ENCODE data around the gene WDR18.

The WDR18 gene

DNA sequence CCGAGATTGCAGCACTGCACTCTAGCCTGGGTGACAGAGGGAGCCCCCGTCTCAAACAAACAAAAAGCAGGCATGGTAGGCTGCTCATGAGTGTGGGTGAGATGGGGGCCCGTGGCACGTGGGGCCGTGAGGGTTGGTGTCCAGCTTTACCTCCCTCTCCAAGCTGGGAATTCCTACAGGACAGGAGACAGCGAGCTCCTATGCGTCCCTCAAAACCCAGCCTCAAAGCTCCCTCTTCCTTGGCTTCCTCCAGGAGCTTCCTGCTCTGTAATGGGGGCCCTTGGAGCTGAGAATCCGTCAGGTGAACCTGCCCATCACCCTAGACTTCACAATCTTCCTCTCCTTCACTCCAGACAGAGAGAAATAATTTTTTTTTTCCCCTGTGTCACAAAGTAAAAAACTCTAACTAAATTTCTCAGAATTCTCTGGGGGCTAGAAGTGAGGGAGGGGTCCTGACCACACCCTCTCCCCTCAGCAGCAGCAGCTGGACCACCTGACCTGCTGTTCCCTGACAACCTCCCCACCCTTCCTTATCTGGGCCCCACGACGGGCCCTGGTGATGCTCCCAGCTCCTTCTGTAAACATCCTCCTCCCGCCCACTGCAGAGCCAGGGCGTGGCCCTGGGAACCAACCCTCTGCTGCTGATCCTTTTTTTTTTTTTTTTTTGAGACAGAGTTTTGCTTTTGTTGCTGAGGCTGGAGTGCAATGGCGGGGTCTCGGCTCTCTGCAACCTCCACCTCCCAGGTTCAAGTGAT is 22.1 kb upstream of the WDR18 start:
- Histone ChIP-seq H3K27ac (replicated peaks) (no peak overlapping the region), H3K27me3 (ENCODE audit: insufficient read depth, poor library complexity, severe bottlenecking) (no peaks in the 10 kb centered on the region), H3K4me3 (replicated peaks; ENCODE audit: insufficient read depth, low read length) (no peak overlapping the region)
- no peak for DNase-seq (ENCODE audit: low read depth in 1 of 2, low spot score in 1 of 2)
- no peak for TF ChIP-seq SPI1 (IDR thresholded peaks at IDR 0.05; ENCODE audit: borderline replicate concordance, low read depth)
- TF ChIP-seq, protein P1, sequence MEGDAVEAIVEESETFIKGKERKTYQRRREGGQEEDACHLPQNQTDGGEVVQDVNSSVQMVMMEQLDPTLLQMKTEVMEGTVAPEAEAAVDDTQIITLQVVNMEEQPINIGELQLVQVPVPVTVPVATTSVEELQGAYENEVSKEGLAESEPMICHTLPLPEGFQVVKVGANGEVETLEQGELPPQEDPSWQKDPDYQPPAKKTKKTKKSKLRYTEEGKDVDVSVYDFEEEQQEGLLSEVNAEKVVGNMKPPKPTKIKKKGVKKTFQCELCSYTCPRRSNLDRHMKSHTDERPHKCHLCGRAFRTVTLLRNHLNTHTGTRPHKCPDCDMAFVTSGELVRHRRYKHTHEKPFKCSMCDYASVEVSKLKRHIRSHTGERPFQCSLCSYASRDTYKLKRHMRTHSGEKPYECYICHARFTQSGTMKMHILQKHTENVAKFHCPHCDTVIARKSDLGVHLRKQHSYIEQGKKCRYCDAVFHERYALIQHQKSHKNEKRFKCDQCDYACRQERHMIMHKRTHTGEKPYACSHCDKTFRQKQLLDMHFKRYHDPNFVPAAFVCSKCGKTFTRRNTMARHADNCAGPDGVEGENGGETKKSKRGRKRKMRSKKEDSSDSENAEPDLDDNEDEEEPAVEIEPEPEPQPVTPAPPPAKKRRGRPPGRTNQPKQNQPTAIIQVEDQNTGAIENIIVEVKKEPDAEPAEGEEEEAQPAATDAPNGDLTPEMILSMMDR (IDR thresholded peaks at IDR 0.05; ENCODE audit: insufficient read depth, low read length), result no peak
- TF ChIP-seq POLR2AphosphoS5 (IDR thresholded peaks at IDR 0.05; ENCODE audit: low read depth), result no peak
- TF ChIP-seq, protein P2, sequence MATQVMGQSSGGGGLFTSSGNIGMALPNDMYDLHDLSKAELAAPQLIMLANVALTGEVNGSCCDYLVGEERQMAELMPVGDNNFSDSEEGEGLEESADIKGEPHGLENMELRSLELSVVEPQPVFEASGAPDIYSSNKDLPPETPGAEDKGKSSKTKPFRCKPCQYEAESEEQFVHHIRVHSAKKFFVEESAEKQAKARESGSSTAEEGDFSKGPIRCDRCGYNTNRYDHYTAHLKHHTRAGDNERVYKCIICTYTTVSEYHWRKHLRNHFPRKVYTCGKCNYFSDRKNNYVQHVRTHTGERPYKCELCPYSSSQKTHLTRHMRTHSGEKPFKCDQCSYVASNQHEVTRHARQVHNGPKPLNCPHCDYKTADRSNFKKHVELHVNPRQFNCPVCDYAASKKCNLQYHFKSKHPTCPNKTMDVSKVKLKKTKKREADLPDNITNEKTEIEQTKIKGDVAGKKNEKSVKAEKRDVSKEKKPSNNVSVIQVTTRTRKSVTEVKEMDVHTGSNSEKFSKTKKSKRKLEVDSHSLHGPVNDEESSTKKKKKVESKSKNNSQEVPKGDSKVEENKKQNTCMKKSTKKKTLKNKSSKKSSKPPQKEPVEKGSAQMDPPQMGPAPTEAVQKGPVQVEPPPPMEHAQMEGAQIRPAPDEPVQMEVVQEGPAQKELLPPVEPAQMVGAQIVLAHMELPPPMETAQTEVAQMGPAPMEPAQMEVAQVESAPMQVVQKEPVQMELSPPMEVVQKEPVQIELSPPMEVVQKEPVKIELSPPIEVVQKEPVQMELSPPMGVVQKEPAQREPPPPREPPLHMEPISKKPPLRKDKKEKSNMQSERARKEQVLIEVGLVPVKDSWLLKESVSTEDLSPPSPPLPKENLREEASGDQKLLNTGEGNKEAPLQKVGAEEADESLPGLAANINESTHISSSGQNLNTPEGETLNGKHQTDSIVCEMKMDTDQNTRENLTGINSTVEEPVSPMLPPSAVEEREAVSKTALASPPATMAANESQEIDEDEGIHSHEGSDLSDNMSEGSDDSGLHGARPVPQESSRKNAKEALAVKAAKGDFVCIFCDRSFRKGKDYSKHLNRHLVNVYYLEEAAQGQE (IDR thresholded peaks at IDR 0.05; ENCODE audit: insufficient replicate concordance, low read depth), result no peak

GRCh38 chr19:962683-963400 is 21.3 kb upstream of the WDR18 start:
- no peaks in the 10 kb centered on the region for H3K27me3 ChIP-seq (ENCODE audit: insufficient read depth, poor library complexity, severe bottlenecking)
- TF ChIP-seq POLR2AphosphoS5 (IDR thresholded peaks at IDR 0.05; ENCODE audit: low read depth), result no peak
- no peak for TF ChIP-seq SPI1 (IDR thresholded peaks at IDR 0.05; ENCODE audit: borderline replicate concordance, low read depth)
- no peak for DNase-seq (ENCODE audit: low read depth in 1 of 2, low spot score in 1 of 2)
- no peak overlapping the region for H3K4me3 ChIP-seq (replicated peaks; ENCODE audit: insufficient read depth, low read length)
- no peak overlapping the region for H3K27ac ChIP-seq (replicated peaks)

- no peaks in the 10 kb centered on the region for H3K27me3 ChIP-seq (ENCODE audit: insufficient read depth, poor library complexity, severe bottlenecking)
- H3K27ac ChIP-seq (replicated peaks), result no peak overlapping the region
- no peak for TF ChIP-seq POLR2AphosphoS5 (IDR thresholded peaks at IDR 0.05; ENCODE audit: low read depth)
- no peak for TF ChIP-seq SPI1 (IDR thresholded peaks at IDR 0.05; ENCODE audit: borderline replicate concordance, low read depth)
- no peak for TF ChIP-seq GABPA (IDR thresholded peaks at IDR 0.05; ENCODE audit: low read depth)
- TF ChIP-seq, protein P2 (IDR thresholded peaks at IDR 0.05; ENCODE audit: insufficient replicate concordance, low read depth), result no peak
- TF ChIP-seq, protein P1 (IDR thresholded peaks at IDR 0.05; ENCODE audit: insufficient read depth, low read length), result no peak
- H3K4me3 ChIP-seq (replicated peaks; ENCODE audit: insufficient read depth, low read length), result no peak overlapping the region
- DNase-seq (ENCODE audit: low read depth in 1 of 2, low spot score in 1 of 2), result no peak
Observed at GRCh38 chr19:963486-963951, 20.6 kb upstream of the WDR18 start.

GRCh38 chr19:964116-964520 is 20.0 kb upstream of the WDR18 start:
- TF ChIP-seq, protein P1 (IDR thresholded peaks at IDR 0.05; ENCODE audit: insufficient read depth, low read length), result no peak
- TF ChIP-seq GABPA (IDR thresholded peaks at IDR 0.05; ENCODE audit: low read depth), result no peak
- TF ChIP-seq, protein P2 (IDR thresholded peaks at IDR 0.05; ENCODE audit: insufficient replicate concordance, low read depth), result no peak
- no peak for TF ChIP-seq SPI1 (IDR thresholded peaks at IDR 0.05; ENCODE audit: borderline replicate concordance, low read depth)
- TF ChIP-seq POLR2AphosphoS5 (IDR thresholded peaks at IDR 0.05; ENCODE audit: low read depth), result no peak
- H3K27me3 ChIP-seq (ENCODE audit: insufficient read depth, poor library complexity, severe bottlenecking), result no peaks in the 10 kb centered on the region
- no peak overlapping the region for H3K4me3 ChIP-seq (replicated peaks; ENCODE audit: insufficient read depth, low read length)
- no peak for DNase-seq (ENCODE audit: low read depth in 1 of 2, low spot score in 1 of 2)
- no peak overlapping the region for H3K27ac ChIP-seq (replicated peaks)

Data from HL-60 (cell line).